SJSA1 (cell line): ENCODE measurements around the gene HNRNPAB. TPM values are rescaled to one million over a fixed set of nuclear protein-coding genes. Genes with fewer than 3 reads are reported as not detected.

Source experiments
- DNase-seq, 2 experiments: peaks; one replicate each; pipeline ENCODE4 v3.0.0-alpha.2; 2015 to 2020; ENCODE audit warnings: low spot score in 2 of 2, low read depth in 1 of 2
- H3K27ac ChIP-seq: fragments of 250-450 bp; sonication (Bioruptor Pico); 2 replicates; pipeline ENCODE4 v1.5.1; 2020; ENCODE audit warnings: mild to moderate bottlenecking, moderate library complexity
- H3K27me3 ChIP-seq: fragments of 250-450 bp; sonication (Bioruptor Pico); replicated peaks from 2 replicates; pipeline ENCODE4 v1.5.1; 2020; ENCODE audit warnings: mild to moderate bottlenecking, moderate library complexity
- H3K36me3 ChIP-seq: fragments of 250-450 bp; sonication (Bioruptor Pico); 2 replicates; pipeline ENCODE4 v1.5.1; 2020; ENCODE audit warnings: mild to moderate bottlenecking
- H3K4me1 ChIP-seq: fragments of 250-450 bp; sonication (Bioruptor Pico); replicated peaks from 2 replicates; pipeline ENCODE4 v1.6.1; 2021; ENCODE audit warnings: mild to moderate bottlenecking
- H3K4me3 ChIP-seq: fragments of 250-450 bp; sonication (Bioruptor Pico); 2 replicates; pipeline ENCODE4 v1.5.1; 2020; ENCODE audit warnings: mild to moderate bottlenecking
- H3K9me3 ChIP-seq: fragments of 250-450 bp; sonication (Bioruptor Pico); replicated peaks from 2 replicates; pipeline ENCODE4 v1.5.1; 2020; ENCODE audit warnings: mild to moderate bottlenecking
- total RNA-seq: library from RNA; depleted of rRNA; stranded (reverse); fragments of >200 nt; shearing (Covaris generic); gene quantifications from 2 replicates; pipeline ENCODE4 v1.2.3, GENCODE V29; 2014

Gene HNRNPAB
- total RNA-seq, 1 experiment from 2014 or later, result 181 TPM

DNA sequence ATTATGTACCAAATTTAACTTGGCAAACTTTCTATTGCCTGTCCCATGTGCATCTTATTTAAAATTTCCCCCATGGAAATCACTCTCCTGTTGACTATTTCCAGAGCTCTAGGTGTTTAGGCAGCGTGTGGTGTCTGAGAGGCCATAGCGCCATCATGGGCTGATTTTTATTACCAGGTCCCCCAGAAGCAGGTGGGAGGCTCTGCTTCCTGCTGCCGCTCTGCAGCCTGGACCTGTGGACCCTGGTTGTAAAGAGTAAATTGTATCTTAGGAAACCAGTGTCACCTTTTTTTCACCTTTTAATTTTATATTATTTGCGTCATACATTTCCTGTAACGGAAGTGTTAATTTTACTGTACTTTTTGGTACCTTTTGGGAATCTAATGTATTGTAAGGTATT is 6.4 kb downstream of the HNRNPAB start:
- Histone ChIP-seq H3K36me3 (peaks cover 100% of the 10 kb centered on the region), H3K27ac (no peak overlapping the region), H3K4me1 (peaks cover 16% of the 10 kb centered on the region), H3K27me3 (no peaks in the 10 kb centered on the region), H3K4me3 (no peak overlapping the region), H3K9me3 (no peaks in the 10 kb centered on the region; the same call in 1 of the 2 replicates)
- DNase-seq, result no peak

DNA sequence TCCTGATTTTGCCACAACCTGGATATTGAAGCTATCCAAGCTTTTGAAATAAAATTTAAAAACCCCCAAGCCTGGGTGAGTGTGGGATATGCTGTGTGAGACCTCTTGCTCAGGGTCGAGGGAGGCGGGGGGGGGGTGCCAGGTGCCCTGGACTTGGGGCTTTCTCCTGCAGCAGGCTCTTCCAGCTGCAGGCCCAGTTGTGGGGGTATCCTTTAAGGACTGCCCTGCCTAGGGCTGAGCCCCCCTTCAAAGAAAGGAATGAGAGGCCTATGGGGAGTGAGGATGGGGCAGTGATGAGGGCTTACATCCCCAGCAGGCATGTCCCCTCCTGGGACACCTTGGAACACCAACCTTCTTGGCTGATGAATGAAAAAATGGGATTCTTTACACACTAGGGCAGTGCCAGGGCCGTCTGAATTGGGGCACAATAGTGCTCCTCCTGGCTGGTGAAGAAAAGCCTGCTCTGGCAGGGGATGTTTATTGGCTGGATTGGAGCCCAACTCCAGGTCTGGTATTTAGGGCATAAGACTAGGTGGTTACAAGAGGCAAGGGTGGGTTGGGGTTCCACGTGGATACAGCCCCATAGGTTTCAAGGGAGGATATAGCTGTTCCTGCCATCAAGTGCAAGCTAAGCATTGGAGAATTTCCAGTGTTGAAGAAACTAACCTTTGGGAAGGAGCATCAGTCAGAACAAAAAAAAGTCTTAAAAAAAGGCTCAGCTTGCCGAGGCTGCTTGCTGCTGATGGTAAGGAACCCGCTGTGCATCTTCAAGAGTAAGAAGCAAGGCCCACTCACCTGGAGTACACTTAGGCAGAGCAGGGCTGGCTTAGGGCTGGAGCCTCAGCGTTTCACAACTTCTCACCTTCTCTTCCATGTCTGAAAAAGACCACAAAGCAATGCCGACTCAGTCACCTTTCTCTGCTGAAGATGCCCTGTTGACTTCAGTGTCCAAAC is 7.0 kb downstream of the HNRNPAB start:
- Histone ChIP-seq H3K27ac (no peak overlapping the region), H3K36me3 (peaks cover 100% of the 10 kb centered on the region), H3K4me1 (peaks cover 9% of the 10 kb centered on the region), H3K4me3 (no peak overlapping the region), H3K27me3 (no peaks in the 10 kb centered on the region), H3K9me3 (no peaks in the 10 kb centered on the region)
- DNase-seq, result no peak

DNA sequence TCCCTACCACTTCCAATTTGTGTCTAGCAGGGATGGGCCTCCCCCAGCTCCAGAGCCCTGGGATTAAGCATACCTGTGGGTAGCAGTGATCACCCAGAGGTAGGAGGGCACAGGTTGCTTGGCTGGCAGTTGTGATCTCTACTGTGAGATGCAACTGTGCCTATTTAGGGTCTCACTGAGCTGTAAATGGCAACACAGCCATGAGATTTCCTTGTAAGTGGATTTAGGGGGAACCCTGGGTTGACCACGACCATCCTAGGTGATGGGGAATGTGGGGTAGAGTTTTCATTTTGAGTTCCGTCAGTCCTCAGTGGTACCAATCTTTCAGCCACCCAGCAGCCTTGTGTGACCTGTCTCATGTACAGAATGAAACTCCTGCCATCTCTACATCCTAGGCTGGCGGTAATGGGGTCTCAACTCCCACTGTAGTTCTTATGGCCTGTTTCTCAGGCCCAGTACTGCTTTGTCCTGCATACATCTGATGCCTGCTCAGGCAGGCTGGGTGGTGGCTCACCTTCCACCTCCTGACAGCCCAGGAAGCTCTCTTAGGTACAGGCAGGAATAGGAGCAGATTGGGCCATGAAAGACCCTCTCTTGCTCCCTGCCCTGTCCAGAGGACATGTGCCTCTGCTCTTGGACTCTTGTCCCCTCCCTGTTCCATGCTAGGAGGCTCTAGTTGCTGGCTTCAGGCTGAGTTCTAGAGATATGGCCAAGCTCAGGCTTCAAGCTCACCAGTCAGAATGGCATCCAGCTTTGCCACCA is 8.1 kb downstream of the HNRNPAB start:
- Histone ChIP-seq H3K27me3 (no peaks in the 10 kb centered on the region), H3K27ac (no peak overlapping the region), H3K4me1 (no peaks in the 10 kb centered on the region), H3K9me3 (no peaks in the 10 kb centered on the region), H3K4me3 (no peak overlapping the region), H3K36me3 (peaks cover 100% of the 10 kb centered on the region)
- no peak for DNase-seq

DNA sequence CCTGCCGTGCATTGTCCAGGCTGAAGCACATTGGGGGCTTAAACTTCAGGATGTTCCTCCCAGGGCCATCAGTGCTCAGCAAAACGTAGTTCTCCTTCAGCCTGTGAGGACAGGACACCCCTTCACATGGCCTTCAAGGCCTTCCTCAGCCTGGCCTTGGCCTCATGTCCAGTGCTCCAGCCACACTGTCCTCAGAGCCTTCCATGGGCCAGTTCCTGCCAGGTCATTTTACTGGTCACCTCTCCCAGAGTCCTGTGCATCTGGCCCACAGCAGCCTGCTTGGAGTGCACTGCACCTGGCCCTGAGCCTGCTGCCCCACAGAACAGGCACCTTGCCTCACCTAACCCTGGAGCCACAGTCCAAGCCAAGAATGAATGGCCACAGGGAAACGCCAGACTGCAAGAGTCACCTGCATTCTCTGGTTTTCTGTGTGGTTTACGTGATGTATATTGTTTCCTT is 8.7 kb downstream of the HNRNPAB start:
- Histone ChIP-seq H3K4me1 (no peaks in the 10 kb centered on the region), H3K4me3 (no peak overlapping the region), H3K27me3 (no peaks in the 10 kb centered on the region), H3K27ac (no peak overlapping the region), H3K9me3 (no peaks in the 10 kb centered on the region), H3K36me3 (peaks cover 94% of the 10 kb centered on the region)
- no peak for DNase-seq

DNA sequence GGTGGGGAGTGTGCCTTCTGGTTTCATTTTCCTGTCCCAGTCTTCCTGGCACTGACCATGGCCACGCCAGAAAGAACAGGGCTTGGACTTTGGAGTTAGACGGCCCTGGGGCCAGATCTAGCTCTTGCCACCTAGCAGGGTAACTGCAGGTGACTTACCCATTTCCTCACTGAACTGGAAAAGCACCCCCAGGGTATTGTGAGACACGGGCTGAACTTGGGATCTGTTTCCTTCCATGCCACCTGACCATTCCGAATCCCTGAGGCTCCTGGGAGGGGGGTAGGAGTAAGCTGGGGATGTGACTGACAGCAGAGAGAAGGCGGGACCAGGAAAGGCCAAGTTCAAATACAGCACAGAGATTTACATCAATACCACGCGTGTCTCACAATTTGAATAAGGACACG is 9.4 kb downstream of the HNRNPAB start:
- Histone ChIP-seq H3K36me3 (peaks cover 93% of the 10 kb centered on the region), H3K27ac (no peak overlapping the region), H3K9me3 (no peaks in the 10 kb centered on the region), H3K27me3 (no peaks in the 10 kb centered on the region), H3K4me1 (no peaks in the 10 kb centered on the region), H3K4me3 (no peak overlapping the region)
- DNase-seq, result no peak

DNA sequence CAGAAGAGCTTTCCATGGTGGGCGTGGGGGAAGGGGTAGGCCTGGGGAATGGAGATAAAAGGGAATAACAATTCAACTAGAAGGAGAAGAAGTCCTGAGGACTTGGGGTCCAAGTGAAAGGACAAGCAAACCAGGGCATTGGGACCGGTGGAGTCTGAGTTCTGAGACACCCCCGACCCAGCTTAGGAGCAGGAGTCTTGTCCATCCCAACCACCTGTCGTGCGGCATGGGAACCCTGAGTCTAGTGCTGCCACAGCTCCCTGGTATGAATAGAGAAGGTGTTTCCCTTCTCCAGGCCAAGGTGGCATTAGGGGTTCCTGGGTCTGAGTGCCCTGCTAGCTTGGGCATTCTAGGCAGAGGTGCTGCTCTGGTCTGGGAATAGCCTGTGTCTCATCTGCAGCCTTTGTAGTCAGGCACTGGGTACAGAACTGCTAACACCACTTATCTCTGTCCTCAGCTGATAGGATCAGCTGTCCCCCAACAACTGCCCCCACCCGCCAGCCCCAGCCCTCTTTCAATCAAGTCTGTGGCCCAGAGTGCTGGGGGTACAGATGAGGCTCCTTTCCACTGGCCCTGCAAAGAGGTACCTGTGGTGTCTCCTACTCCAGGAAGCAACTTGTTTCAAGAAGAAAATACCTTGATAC is 9.9 kb downstream of the HNRNPAB start:
- Histone ChIP-seq H3K4me1 (no peaks in the 10 kb centered on the region), H3K27me3 (no peaks in the 10 kb centered on the region), H3K9me3 (no peaks in the 10 kb centered on the region), H3K27ac (no peak overlapping the region), H3K4me3 (no peak overlapping the region), H3K36me3 (peaks cover 88% of the 10 kb centered on the region)
- no peak for DNase-seq

DNA sequence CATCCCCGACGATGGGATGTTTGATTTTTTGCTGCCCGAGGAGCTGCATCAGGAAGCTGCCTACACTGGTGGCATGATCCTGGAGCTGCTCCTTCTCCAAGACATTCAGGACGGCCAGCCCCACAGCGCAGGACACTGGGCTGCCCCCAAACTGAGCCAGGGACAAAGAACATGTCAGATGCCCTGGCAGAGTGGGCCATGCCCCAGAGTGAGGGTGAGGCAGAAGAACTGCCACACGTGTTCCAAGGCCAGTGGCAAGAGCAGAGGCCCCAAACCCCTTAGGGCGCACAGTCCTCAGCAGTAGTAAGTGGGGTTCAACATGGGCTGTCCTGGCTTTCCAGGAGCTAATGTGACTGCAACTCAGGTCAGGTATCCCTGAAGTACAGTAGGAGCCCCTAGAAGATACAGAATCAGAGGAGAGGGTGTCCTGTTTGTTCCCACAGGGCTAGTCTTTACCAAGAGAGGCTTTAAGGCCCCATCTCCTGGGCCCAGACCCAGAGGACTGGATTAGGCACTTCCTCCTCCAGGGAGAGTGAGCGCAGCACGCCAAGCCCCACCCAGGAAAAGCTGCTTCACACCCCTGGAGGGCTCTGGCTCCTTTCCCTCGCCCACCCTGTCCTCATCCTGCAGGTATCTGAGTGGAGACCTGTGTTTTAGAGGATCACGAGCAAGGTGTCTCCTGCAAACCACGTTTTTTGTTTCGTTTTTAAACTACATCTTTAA is 11.1 kb downstream of the HNRNPAB start:
- Histone ChIP-seq H3K4me3 (no peak overlapping the region), H3K27me3 (no peaks in the 10 kb centered on the region), H3K4me1 (no peaks in the 10 kb centered on the region), H3K36me3 (peaks cover 87% of the 10 kb centered on the region), H3K27ac (no peak overlapping the region), H3K9me3 (no peaks in the 10 kb centered on the region)
- no peak for DNase-seq

DNA sequence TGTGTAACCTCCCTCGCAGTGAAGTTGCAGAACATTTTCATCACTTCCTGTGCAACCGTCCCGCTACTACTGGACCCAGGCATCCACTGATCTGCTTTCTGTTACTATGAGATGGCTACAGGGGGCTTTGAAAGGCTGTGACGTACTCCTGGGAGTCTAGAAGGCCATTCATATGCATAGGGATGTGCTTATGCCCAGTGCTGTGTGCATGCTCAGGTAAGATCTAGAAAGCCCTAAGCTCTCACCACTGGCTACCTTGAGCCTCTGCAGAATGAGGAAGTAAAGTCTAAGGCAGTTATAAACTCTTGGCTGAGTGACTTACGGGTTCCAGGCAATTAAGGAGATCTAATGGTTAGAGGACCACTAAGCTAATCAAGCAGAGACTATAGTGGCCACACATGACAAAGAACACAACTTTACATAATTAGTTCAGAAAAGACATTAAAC is 11.8 kb downstream of the HNRNPAB start:
- Histone ChIP-seq H3K36me3 (peaks cover 87% of the 10 kb centered on the region), H3K27ac (no peak overlapping the region), H3K4me1 (no peaks in the 10 kb centered on the region), H3K27me3 (no peaks in the 10 kb centered on the region), H3K9me3 (no peaks in the 10 kb centered on the region), H3K4me3 (no peak overlapping the region)
- no peak for DNase-seq

DNA sequence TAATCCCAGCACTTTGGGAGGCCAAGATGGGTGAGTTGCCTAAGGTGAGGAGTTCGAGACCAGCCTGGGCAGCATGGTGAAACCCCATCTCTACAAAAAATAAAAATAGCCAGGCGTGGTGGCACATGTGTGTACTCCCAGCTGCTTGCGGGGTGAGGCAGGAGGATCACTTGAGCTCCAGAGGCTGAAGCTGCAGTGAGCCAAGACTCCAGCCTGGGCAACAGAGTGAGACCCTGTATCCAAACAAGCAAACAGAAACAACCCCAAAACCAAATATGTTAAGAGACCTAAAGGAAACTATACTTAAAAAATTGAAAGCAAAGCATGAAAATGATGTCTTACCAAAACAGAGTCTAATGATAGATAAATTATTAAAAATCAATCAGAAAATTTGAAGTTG is 12.4 kb downstream of the HNRNPAB start:
- no peak overlapping the region for H3K27ac ChIP-seq
- no peaks in the 10 kb centered on the region for H3K4me1 ChIP-seq
- H3K27me3 ChIP-seq, result no peaks in the 10 kb centered on the region
- H3K36me3 ChIP-seq, result peaks cover 87% of the 10 kb centered on the region
- H3K9me3 ChIP-seq, result no peaks in the 10 kb centered on the region
- H3K4me3 ChIP-seq, result no peak overlapping the region
- DNase-seq, result no peak

DNA sequence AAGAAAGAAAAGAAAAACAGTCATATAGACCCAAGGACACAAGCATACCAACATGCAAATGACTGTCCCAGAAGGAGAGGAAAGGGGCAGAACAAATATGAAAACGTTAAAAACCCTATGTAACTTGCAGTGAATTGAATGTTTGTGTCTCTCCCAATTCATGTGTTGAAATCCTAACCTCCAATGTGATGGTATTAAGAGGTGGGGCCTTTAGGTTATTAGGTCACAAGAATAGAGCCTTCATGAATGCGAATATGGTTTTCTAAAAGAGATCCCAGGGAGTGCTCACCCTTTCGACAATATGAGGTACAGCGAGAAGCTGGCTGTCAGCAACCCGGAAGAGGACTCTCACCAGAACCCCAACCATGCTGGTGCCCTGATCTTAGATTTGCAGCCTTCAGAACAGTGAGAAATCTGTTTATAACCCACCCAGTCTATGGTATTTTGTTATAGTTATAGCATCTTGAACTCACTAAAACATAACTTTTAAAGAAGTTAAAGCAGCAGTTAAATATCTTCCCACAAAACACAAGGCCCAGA is 14.0 kb downstream of the HNRNPAB start:
- no peaks in the 10 kb centered on the region for H3K9me3 ChIP-seq
- peaks cover 87% of the 10 kb centered on the region for H3K36me3 ChIP-seq

DNA sequence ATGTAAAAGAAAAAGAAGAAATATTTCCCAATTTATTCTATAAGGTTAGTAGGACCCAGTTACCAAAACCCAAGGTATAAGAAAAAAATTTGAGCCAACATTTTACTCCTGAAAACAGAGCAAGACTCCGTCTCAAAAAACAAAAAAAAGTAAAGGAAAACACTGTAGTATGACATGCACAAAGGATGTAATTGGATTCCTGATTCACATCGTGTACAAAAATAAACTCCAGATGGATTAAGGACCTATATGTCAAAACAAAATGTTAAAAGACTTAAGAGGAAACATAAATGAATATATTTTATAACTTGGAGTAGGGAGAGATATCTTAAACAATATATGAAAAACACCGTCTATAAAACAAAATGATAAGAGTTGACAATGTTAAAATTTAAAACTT is 14.5 kb downstream of the HNRNPAB start:
- no peaks in the 10 kb centered on the region for H3K4me1 ChIP-seq
- no peaks in the 10 kb centered on the region for H3K27me3 ChIP-seq
- no peaks in the 10 kb centered on the region for H3K9me3 ChIP-seq
- H3K4me3 ChIP-seq, result no peak overlapping the region
- H3K27ac ChIP-seq, result no peak overlapping the region
- H3K36me3 ChIP-seq, result peaks cover 87% of the 10 kb centered on the region
- DNase-seq, result no peak

More for the DNA sequence above, 14.0 kb downstream of the HNRNPAB start:
- Histone ChIP-seq H3K27me3 (no peaks in the 10 kb centered on the region), H3K4me1 (no peaks in the 10 kb centered on the region), H3K4me3 (no peak overlapping the region), H3K27ac (no peak overlapping the region)
- DNase-seq, result no peak

DNA sequence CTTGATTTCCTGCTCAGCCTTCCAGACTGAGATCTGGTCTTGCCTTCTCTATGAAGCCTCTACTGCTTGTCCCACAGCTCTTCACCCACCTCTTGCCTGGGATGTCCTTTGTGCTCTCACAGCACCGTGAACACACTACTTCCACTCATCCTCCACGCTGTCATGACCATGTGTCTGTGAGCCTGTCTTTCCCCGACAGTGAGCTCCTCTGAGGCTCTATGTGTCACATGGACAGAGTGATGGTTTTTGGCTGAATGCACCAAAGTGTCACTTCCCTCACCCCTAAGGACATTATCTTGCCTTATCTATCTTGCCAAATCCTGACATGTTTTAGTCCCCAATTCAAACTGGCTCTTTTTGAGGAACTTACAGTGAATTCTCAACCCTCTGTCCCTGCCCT is 16.9 kb downstream of the HNRNPAB start:
- H3K9me3 ChIP-seq, result no peaks in the 10 kb centered on the region
- peaks cover 86% of the 10 kb centered on the region for H3K36me3 ChIP-seq
- H3K4me3 ChIP-seq, result no peak overlapping the region
- no peak for DNase-seq
- H3K4me1 ChIP-seq, result no peaks in the 10 kb centered on the region
- no peak overlapping the region for H3K27ac ChIP-seq
- no peaks in the 10 kb centered on the region for H3K27me3 ChIP-seq

DNA sequence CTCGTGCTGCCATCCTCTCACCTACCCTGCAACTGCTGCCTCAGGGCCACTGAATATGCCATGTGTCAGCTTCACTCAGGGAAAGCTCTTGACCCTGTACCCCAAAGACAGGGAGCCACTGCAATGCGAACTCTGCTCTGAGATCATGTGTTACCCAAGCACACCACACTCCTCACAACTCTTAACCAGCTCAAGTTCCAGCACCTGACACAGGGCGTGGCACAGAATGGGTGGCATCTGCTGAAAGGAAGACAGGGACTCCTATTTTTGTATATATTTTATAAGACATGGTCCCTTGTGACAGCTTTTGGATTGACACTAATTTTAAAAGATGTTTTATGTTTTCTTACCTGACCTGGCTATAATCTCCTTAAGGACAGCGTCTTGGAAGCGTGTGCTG is 17.5 kb downstream of the HNRNPAB start:
- Histone ChIP-seq H3K4me3 (no peak overlapping the region), H3K9me3 (no peaks in the 10 kb centered on the region), H3K27ac (no peak overlapping the region), H3K27me3 (no peaks in the 10 kb centered on the region), H3K4me1 (no peaks in the 10 kb centered on the region), H3K36me3 (peaks cover 86% of the 10 kb centered on the region)
- no peak for DNase-seq
